H9 (cell line): Measurements from ENCODE around the gene AKR7A3. TPM values are rescaled to one million over a fixed set of nuclear protein-coding genes. Genes with fewer than 3 reads are reported as not detected.

Experiments used
- DNase-seq: peaks from one replicate; pipeline ENCODE4 v3.0.0-alpha.2; 2017
- H2AFZ ChIP-seq: one replicate; pipeline ENCODE4 v1.6.1; 2013; ENCODE audit warnings: mild to moderate bottlenecking, low read length, control low read depth, moderate library complexity
- H2AK5ac ChIP-seq: 2 replicates; pipeline ENCODE4 v1.6.1; 2013; ENCODE audit warnings: low read length, control low read depth, mixed read lengths; ENCODE audit not compliant: insufficient read length
- H2BK120ac ChIP-seq: one replicate; pipeline ENCODE4 v1.6.1; 2013; ENCODE audit warnings: low read depth, mild to moderate bottlenecking, low read length, control low read depth, inconsistent platforms; ENCODE audit not compliant: poor library complexity, severe bottlenecking
- H2BK12ac ChIP-seq: 2 replicates; pipeline ENCODE4 v1.6.1; 2013; ENCODE audit warnings: low read length, control low read depth, mixed read lengths, low read depth; ENCODE audit not compliant: insufficient read length
- H2BK15ac ChIP-seq: 2 replicates; pipeline ENCODE4 v1.6.1; 2013; ENCODE audit warnings: low read depth, low read length, control low read depth
- H2BK20ac ChIP-seq: one replicate; pipeline ENCODE4 v1.6.1; 2013; ENCODE audit warnings: low read depth, mild to moderate bottlenecking, low read length, control low read depth, inconsistent platforms; ENCODE audit not compliant: poor library complexity, severe bottlenecking
- H2BK5ac ChIP-seq: 2 replicates; pipeline ENCODE4 v1.6.1; 2013; ENCODE audit warnings: low read length, control low read depth, mixed read lengths; ENCODE audit not compliant: insufficient read length
- H3K14ac ChIP-seq: 2 replicates; pipeline ENCODE4 v1.6.1; 2013; ENCODE audit warnings: low read length, control low read depth; ENCODE audit not compliant: insufficient read depth
- H3K18ac ChIP-seq: 2 replicates; pipeline ENCODE4 v1.6.1; 2013; ENCODE audit warnings: low read depth, mild to moderate bottlenecking, mixed read lengths, low read length, control low read depth; ENCODE audit not compliant: insufficient read length
- H3K23ac ChIP-seq: 2 replicates; pipeline ENCODE4 v1.6.1; 2013; ENCODE audit warnings: low read length, control low read depth, mixed read lengths, low read depth; ENCODE audit not compliant: insufficient read length
- H3K23me2 ChIP-seq: 2 replicates; pipeline ENCODE4 v1.6.1; 2013; ENCODE audit warnings: low read depth, mild to moderate bottlenecking, mixed read lengths, low read length, control low read depth; ENCODE audit not compliant: insufficient read length, poor library complexity, severe bottlenecking
- H3K27ac ChIP-seq: 2 replicates; pipeline ENCODE4 v1.5.1; 2013; ENCODE audit warnings: low read length, control low read depth, mixed read lengths, low read depth; ENCODE audit not compliant: insufficient read length
- H3K27me3 ChIP-seq: 2 replicates; pipeline ENCODE4 v1.6.1; 2013; ENCODE audit warnings: low read length, control low read depth, inconsistent platforms; ENCODE audit not compliant: insufficient read depth
- H3K4ac ChIP-seq: 2 replicates; pipeline ENCODE4 v1.6.1; 2013; ENCODE audit warnings: low read depth, mild to moderate bottlenecking, control low read depth, inconsistent platforms, low read length, moderate library complexity
- H3K4me1 ChIP-seq: 2 replicates; pipeline ENCODE4 v1.6.1; 2013; ENCODE audit warnings: low read length, control low read depth, inconsistent platforms; ENCODE audit not compliant: insufficient read depth
- H3K4me2 ChIP-seq: 2 replicates; pipeline ENCODE4 v1.6.1; 2013; ENCODE audit warnings: low read length, control low read depth, mixed read lengths; ENCODE audit not compliant: insufficient read length, insufficient read depth
- H3K56ac ChIP-seq: 2 replicates; pipeline ENCODE4 v1.6.1; 2013; ENCODE audit warnings: low read depth, mild to moderate bottlenecking, mixed read lengths, low read length, control low read depth; ENCODE audit not compliant: insufficient read length
- H3K79me1 ChIP-seq: 2 replicates; pipeline ENCODE4 v1.6.1; 2013; ENCODE audit warnings: low read depth, mild to moderate bottlenecking, moderate library complexity, low read length, control low read depth, inconsistent platforms; ENCODE audit not compliant: insufficient read depth, poor library complexity, severe bottlenecking
- H3K79me2 ChIP-seq: 2 replicates; pipeline ENCODE4 v1.6.1; 2013; ENCODE audit warnings: low read length, control low read depth, inconsistent platforms; ENCODE audit not compliant: insufficient read depth
- H3K9ac ChIP-seq: 2 replicates; pipeline ENCODE4 v1.6.1; 2013; ENCODE audit warnings: low read length, control low read depth, mixed read lengths; ENCODE audit not compliant: insufficient read length; ENCODE audit errors: extremely low read depth
- H3K9me3 ChIP-seq: one replicate; pipeline ENCODE4 v1.6.1; 2013; ENCODE audit warnings: low read depth, low read length, inconsistent platforms; ENCODE audit not compliant: control insufficient read depth
- H3T11ph ChIP-seq: one replicate; pipeline ENCODE4 v1.6.1; 2013; ENCODE audit warnings: mild to moderate bottlenecking, low read length, control low read depth, inconsistent platforms
- H4K20me1 ChIP-seq: one replicate; pipeline ENCODE4 v1.6.1; 2013; ENCODE audit not compliant: control insufficient read depth, insufficient read length, insufficient read depth
- H4K5ac ChIP-seq: 2 replicates; pipeline ENCODE4 v1.6.1; 2013; ENCODE audit warnings: low read depth, mild to moderate bottlenecking, mixed read lengths, low read length, control low read depth; ENCODE audit not compliant: insufficient read length
- H4K8ac ChIP-seq: replicated peaks from 2 replicates; pipeline ENCODE4 v1.6.1; 2013; ENCODE audit warnings: low read length, control low read depth, mixed read lengths, low read depth; ENCODE audit not compliant: insufficient read length
- H4K91ac ChIP-seq: 2 replicates; pipeline ENCODE4 v1.6.1; 2013; ENCODE audit warnings: low read depth, mild to moderate bottlenecking, moderate library complexity, mixed read lengths, low read length, control low read depth; ENCODE audit not compliant: insufficient read length
- H3K27ac Mint-ChIP-seq, 3 experiments: 2 replicates in 2 of 3; 3 replicates in 1 of 3; pipeline ENCODE4 v1.8.0; 2020 to 2021; ENCODE audit warnings: mixed read lengths in 3 of 3, mild to moderate bottlenecking in 1 of 3, moderate library complexity in 1 of 3
- H3K27me3 Mint-ChIP-seq: 2 replicates; pipeline ENCODE4 v1.8.0; 2021; ENCODE audit warnings: low read depth, mild to moderate bottlenecking, moderate library complexity, mixed read lengths
- H3K36me3 Mint-ChIP-seq, 3 experiments: 2 replicates in 2 of 3; 3 replicates in 1 of 3; pipeline ENCODE4 v1.8.0; 2020 to 2021; ENCODE audit warnings: low read depth in 3 of 3, mixed read lengths in 3 of 3; ENCODE audit not compliant: insufficient read depth in 1 of 3
- H3K4me1 Mint-ChIP-seq, 2 experiments: 2 replicates each; pipeline ENCODE4 v1.8.0; 2020; ENCODE audit warnings: mixed read lengths in 2 of 2
- H3K4me3 Mint-ChIP-seq, 2 experiments: 2 replicates in 1 of 2; 3 replicates in 1 of 2; pipeline ENCODE4 v1.8.0; 2020 to 2021; ENCODE audit warnings: mild to moderate bottlenecking in 2 of 2, mixed read lengths in 2 of 2, moderate library complexity in 1 of 2
- H3K9me3 Mint-ChIP-seq, 2 experiments: 2 replicates in 1 of 2; 3 replicates in 1 of 2; pipeline ENCODE4 v1.8.0; 2020; ENCODE audit warnings: mild to moderate bottlenecking in 2 of 2, mixed read lengths in 2 of 2, moderate library complexity in 1 of 2
- WGBS: extraction: QIAGEN DNeasy Blood & Tissue Kit; methylation state at CpG from one replicate; pipeline ENCODE4 v1.1.7; 2013; ENCODE audit warnings: missing lambda C conversion rate, low lambda C conversion rate, mixed read lengths; ENCODE audit not compliant: insufficient read length; ENCODE audit errors: extremely low coverage; 5-methylcytosine and 5-hydroxymethylcytosine counted together
- total RNA-seq: library from RNA; stranded (reverse); gene quantifications from 2 replicates; pipeline ENCODE4 v1.2.1, GENCODE V29; 2021
- TF ChIP-seq, protein P1 (sequence below): fragments of 200-600 bp; sonication (generic); conservative IDR thresholded peaks from 3 replicates; pipeline ENCODE4 v1.8.0; 2021; ENCODE audit warnings: antibody characterized with exemption, mild to moderate bottlenecking

The AKR7A3 gene
- total RNA-seq, 1 experiment from 2014 or later: 0.74 TPM

DNA sequence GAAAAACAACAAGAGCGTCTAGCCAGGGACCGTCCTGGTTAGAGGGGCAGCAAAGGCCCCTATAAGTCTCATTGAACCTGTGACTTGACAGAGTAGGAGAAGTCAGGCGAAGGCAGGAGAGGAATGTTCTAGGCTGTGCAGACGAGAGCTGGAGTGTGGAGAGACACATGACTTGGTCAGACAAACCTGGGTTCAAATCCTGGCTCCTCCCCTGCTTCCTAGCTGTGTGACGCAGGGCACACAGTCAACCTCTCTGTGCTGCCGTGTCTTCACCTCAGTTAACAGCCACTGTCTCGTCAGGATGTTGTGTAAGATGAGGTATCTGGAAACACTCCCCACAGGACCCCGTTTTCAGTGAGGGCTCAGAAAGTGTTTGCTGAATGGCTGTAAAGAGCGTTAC, 39.2 kb upstream of the AKR7A3 start:
- no peaks in the 10 kb centered on the region for H3K79me2 ChIP-seq
- H3K27ac ChIP-seq: no peak overlapping the region
- H3K23ac ChIP-seq: no peak overlapping the region
- no peak overlapping the region for H3K14ac ChIP-seq
- H3K4ac ChIP-seq: no peak overlapping the region
- Mint-ChIP-seq H3K27ac (peak overlapping the region in 2 of 3 experiments; percentile 38 to 60; a peak in 1 of 7 replicates), H3K9me3 (no peaks in the 10 kb centered on the region), H3K36me3 (peaks cover 10 to 22% (median 16%) of the 10 kb centered on the region in 3 experiments; a peak in 6 of 7 replicates), H3K27me3 (no peaks in the 10 kb centered on the region; the same call in 1 of the 2 replicates), H3K4me1 (no peaks in the 10 kb centered on the region), H3K4me3 (no peak overlapping the region; a peak in 1 of 5 replicates)
- no peak overlapping the region for H2BK120ac ChIP-seq
- H3K4me1 ChIP-seq: no peaks in the 10 kb centered on the region
- no peaks in the 10 kb centered on the region for H4K20me1 ChIP-seq
- no peak overlapping the region for H3K4me2 ChIP-seq
- no peaks in the 10 kb centered on the region for H3K27me3 ChIP-seq
- no peak overlapping the region for H2AK5ac ChIP-seq
- no peak overlapping the region for H2AFZ ChIP-seq
- no peak overlapping the region for H3K18ac ChIP-seq
- H2BK20ac ChIP-seq: no peak overlapping the region
- no peak overlapping the region for H2BK5ac ChIP-seq
- no peaks in the 10 kb centered on the region for H3K23me2 ChIP-seq
- H4K8ac ChIP-seq: no peak overlapping the region
- no CpG with 5 or more reads among the region's 9 CpGs for WGBS
- H3K56ac ChIP-seq: no peak overlapping the region
- TF ChIP-seq, protein P1, sequence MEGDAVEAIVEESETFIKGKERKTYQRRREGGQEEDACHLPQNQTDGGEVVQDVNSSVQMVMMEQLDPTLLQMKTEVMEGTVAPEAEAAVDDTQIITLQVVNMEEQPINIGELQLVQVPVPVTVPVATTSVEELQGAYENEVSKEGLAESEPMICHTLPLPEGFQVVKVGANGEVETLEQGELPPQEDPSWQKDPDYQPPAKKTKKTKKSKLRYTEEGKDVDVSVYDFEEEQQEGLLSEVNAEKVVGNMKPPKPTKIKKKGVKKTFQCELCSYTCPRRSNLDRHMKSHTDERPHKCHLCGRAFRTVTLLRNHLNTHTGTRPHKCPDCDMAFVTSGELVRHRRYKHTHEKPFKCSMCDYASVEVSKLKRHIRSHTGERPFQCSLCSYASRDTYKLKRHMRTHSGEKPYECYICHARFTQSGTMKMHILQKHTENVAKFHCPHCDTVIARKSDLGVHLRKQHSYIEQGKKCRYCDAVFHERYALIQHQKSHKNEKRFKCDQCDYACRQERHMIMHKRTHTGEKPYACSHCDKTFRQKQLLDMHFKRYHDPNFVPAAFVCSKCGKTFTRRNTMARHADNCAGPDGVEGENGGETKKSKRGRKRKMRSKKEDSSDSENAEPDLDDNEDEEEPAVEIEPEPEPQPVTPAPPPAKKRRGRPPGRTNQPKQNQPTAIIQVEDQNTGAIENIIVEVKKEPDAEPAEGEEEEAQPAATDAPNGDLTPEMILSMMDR: no peak
- peak; percentile 12 for DNase-seq
- H2BK15ac ChIP-seq: no peak overlapping the region
- no peak overlapping the region for H4K91ac ChIP-seq
- no peak overlapping the region for H3K9ac ChIP-seq
- H3T11ph ChIP-seq: no peak overlapping the region
- no peak overlapping the region for H2BK12ac ChIP-seq
- no peak overlapping the region for H4K5ac ChIP-seq
- no peaks in the 10 kb centered on the region for H3K9me3 ChIP-seq
- H3K79me1 ChIP-seq: no peaks in the 10 kb centered on the region
